Measurements from ENCODE around the gene COL18A1. TPM values are rescaled to one million over a fixed set of nuclear protein-coding genes. Genes with fewer than 3 reads are reported as not detected.

COL18A1 gene
- total RNA-seq, 1 experiment from 2014 or later, result 3.3 TPM

GRCh38 chr21:45443595-45444181, 38.7 kb downstream of the COL18A1 start:
- Histone ChIP-seq H3K27ac (ENCODE audit: low read depth, low read length, poor library complexity, severe bottlenecking) (no peak overlapping the region), H3K4me3 (ENCODE audit: low read depth, low read length, poor library complexity, severe bottlenecking) (no peak overlapping the region), H3K9me3 (ENCODE audit: low read depth, low read length, poor library complexity, severe bottlenecking) (peaks cover 6% of the 10 kb centered on the region), H3K4me1 (ENCODE audit: insufficient read depth, low read length, poor library complexity, severe bottlenecking) (peaks cover 5% of the 10 kb centered on the region), H3K36me3 (ENCODE audit: insufficient read depth, low read length, poor library complexity, severe bottlenecking) (no peaks in the 10 kb centered on the region), H3K27me3 (replicated peaks; ENCODE audit: insufficient read depth, low read depth, low read length, poor library complexity) (peaks cover 19% of the 10 kb centered on the region)
- no TSS peak for BruUV-seq (replicated peaks)
- TF ChIP-seq EZH2 (IDR thresholded peaks at IDR 0.05; ENCODE audit: borderline replicate concordance, low read depth, low read length, poor library complexity, severe bottlenecking), result no peak
- TF ChIP-seq, protein P1, sequence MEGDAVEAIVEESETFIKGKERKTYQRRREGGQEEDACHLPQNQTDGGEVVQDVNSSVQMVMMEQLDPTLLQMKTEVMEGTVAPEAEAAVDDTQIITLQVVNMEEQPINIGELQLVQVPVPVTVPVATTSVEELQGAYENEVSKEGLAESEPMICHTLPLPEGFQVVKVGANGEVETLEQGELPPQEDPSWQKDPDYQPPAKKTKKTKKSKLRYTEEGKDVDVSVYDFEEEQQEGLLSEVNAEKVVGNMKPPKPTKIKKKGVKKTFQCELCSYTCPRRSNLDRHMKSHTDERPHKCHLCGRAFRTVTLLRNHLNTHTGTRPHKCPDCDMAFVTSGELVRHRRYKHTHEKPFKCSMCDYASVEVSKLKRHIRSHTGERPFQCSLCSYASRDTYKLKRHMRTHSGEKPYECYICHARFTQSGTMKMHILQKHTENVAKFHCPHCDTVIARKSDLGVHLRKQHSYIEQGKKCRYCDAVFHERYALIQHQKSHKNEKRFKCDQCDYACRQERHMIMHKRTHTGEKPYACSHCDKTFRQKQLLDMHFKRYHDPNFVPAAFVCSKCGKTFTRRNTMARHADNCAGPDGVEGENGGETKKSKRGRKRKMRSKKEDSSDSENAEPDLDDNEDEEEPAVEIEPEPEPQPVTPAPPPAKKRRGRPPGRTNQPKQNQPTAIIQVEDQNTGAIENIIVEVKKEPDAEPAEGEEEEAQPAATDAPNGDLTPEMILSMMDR (conservative IDR thresholded peaks at IDR 0.05; ENCODE audit: low read depth, low read length), result peak; percentile 33; the same call in 1 of the 2 replicates
- intact Hi-C loops (cut with micrococcal nuclease; ENCODE audit: unreplicated experiment), result no loop called here
- DNase-seq (ENCODE audit: low spot score), result no peak
- POLR2A ChIA-PET (ENCODE audit: low non-redundant PET), result no interaction called here
- CTCF ChIA-PET, result no interaction called here

DNA sequence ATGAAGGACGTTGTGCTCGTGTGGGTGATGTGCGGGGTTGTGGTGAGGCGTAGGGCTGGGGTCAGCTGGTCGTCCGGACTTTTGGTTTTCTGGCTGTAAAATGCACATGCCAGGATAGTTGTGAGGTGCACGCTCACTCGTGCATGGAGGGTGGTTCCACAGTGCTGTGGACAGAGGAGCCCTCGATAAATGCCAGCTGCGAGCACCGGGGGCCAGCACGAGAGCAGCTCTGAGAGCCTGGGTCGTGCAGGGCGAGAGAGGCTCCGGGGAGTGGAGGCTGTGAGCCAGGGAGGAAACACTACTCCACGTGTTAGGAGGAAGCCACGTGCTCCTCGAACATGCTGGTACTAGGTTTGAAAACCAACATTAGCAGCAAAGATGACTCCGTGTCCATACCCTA, 39.4 kb downstream of the COL18A1 start:
- POLR2A ChIA-PET (ENCODE audit: low non-redundant PET), result no interaction called here
- Histone ChIP-seq H3K27me3 (replicated peaks; ENCODE audit: insufficient read depth, low read depth, low read length, poor library complexity) (peaks cover 19% of the 10 kb centered on the region), H3K9me3 (ENCODE audit: low read depth, low read length, poor library complexity, severe bottlenecking) (peaks cover 6% of the 10 kb centered on the region), H3K27ac (ENCODE audit: low read depth, low read length, poor library complexity, severe bottlenecking) (no peak overlapping the region), H3K4me1 (ENCODE audit: insufficient read depth, low read length, poor library complexity, severe bottlenecking) (no peaks in the 10 kb centered on the region), H3K36me3 (ENCODE audit: insufficient read depth, low read length, poor library complexity, severe bottlenecking) (no peaks in the 10 kb centered on the region), H3K4me3 (ENCODE audit: low read depth, low read length, poor library complexity, severe bottlenecking) (no peak overlapping the region)
- TF ChIP-seq EZH2 (IDR thresholded peaks at IDR 0.05; ENCODE audit: borderline replicate concordance, low read depth, low read length, poor library complexity, severe bottlenecking), result no peak
- TF ChIP-seq, protein P1 (conservative IDR thresholded peaks at IDR 0.05; ENCODE audit: low read depth, low read length), result no peak
- intact Hi-C loops (cut with micrococcal nuclease; ENCODE audit: unreplicated experiment), result no loop called here
- CTCF ChIA-PET, result no interaction called here
- DNase-seq (ENCODE audit: low spot score), result no peak
- BruUV-seq (replicated peaks), result no TSS peak

- POLR2A ChIA-PET (ENCODE audit: low non-redundant PET), result no interaction called here
These were observed 40.4 kb downstream of the COL18A1 start for GRCh38 chr21:45445369-45445768.

More at GRCh38 chr21:45445369-45445768, 40.4 kb downstream of the COL18A1 start:
- no peak for DNase-seq (ENCODE audit: low spot score)
- Histone ChIP-seq H3K27ac (ENCODE audit: low read depth, low read length, poor library complexity, severe bottlenecking) (no peak overlapping the region), H3K27me3 (replicated peaks; ENCODE audit: insufficient read depth, low read depth, low read length, poor library complexity) (peaks cover 19% of the 10 kb centered on the region), H3K4me1 (ENCODE audit: insufficient read depth, low read length, poor library complexity, severe bottlenecking) (no peaks in the 10 kb centered on the region), H3K4me3 (ENCODE audit: low read depth, low read length, poor library complexity, severe bottlenecking) (no peak overlapping the region), H3K9me3 (ENCODE audit: low read depth, low read length, poor library complexity, severe bottlenecking) (peaks cover 6% of the 10 kb centered on the region), H3K36me3 (ENCODE audit: insufficient read depth, low read length, poor library complexity, severe bottlenecking) (no peaks in the 10 kb centered on the region)
- CTCF ChIA-PET, result no interaction called here
- no TSS peak for BruUV-seq (replicated peaks)
- TF ChIP-seq EZH2 (IDR thresholded peaks at IDR 0.05; ENCODE audit: borderline replicate concordance, low read depth, low read length, poor library complexity, severe bottlenecking), result no peak
- TF ChIP-seq, protein P1 (conservative IDR thresholded peaks at IDR 0.05; ENCODE audit: low read depth, low read length), result no peak
- intact Hi-C loops (cut with micrococcal nuclease; ENCODE audit: unreplicated experiment), result no loop called here
